Measurements from ENCODE around the gene BICRAL. TPM values are rescaled to one million over a fixed set of nuclear protein-coding genes. Genes with fewer than 3 reads are reported as not detected.
A peak's percentile ranks its signal among the peaks of the same experiment; 100 is the strongest.

BICRAL gene
- total and polyA plus RNA-seq, 9 of the 15 experiments (the other 6 are each of a cell fraction or from before 2014, with no cell fraction given): 1.2 to 11.9 (median 5.6) TPM

DNA sequence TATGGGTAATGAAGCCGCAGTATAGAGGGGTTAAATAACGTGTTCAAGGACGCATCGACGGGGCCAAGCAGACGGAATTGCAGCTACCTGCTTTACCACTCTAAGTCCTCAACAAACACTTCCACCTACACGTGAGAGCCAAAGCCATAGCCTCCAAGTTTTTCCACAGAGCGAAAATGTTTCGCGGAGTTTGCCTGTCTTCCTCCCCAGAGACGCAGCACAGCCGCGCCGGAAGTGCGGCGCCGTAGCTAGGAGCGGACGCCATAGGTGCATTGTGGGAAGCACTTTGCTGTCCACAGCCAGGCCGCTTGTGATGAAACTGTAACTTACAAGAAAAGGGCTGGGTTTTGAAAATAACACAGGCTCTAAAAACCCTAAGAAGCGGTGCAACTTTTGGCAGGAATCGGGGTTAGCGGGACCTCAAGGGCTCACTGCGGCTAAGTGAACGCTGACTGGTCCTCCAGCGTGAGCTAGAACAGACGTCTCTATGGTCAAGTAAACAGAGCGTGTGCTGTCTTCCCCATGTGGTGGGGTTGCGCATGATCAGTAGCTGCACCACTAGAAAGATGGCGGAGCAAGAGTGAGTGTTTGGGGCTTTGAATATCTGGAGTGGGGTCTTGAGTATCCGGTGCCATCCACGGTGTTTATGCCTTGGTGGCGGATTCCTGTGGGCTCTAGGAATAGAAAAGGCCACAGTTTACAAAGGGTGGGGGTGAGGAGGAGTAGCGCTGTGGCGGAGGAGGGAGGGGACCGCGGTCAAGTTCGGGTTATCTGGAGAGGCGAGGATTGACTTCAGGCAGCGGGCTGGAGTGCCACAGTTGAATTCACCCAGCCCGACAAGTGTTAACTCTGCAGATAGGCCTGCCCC lies 97.8 kb downstream of the BICRAL start, which contains the start of gene RPL7L1 (continued):
- TF ChIP-seq ASH1L (IDR thresholded peaks at IDR 0.05; ENCODE audit: borderline replicate concordance, low read depth, partially characterized antibody) (no peak), MYC (IDR thresholded peaks at IDR 0.05; ENCODE audit: low read depth, low read length) (peak; percentile 99), MYC (CRISPR knock-in tag; IDR thresholded peaks at IDR 0.05; ENCODE audit: borderline replicate concordance, low read depth) (peak; percentile 97), RBM17 (IDR thresholded peaks at IDR 0.05; ENCODE audit: borderline replicate concordance, low read depth, low read length) (no peak), SNRNP70 (optimal IDR thresholded peaks at IDR 0.05; ENCODE audit: low read depth, low read length) (peak; percentile 47), TBP (optimal IDR thresholded peaks at IDR 0.05; ENCODE audit: low read depth, low read length) (peak; percentile 97), ERF (CRISPR knock-in tag; IDR thresholded peaks at IDR 0.05) (peak; percentile 85), CBFA2T2 (conservative IDR thresholded peaks at IDR 0.05) (no peak), MEF2D (tag; conservative IDR thresholded peaks at IDR 0.05; ENCODE audit: low read depth) (no peak; the same call in 1 of the 2 replicates), PBX2 (CRISPR knock-in tag; IDR thresholded peaks at IDR 0.05; ENCODE audit: low read depth) (no peak), PBX2 (tag; conservative IDR thresholded peaks at IDR 0.05; ENCODE audit: low read depth) (0 out of 2 replicates have a peak, but pooled peaks have one; percentile 6), KLF1 (tag; IDR thresholded peaks at IDR 0.05) (peak; percentile 85; the same call in 1 of the 2 replicates), JUN (IDR thresholded peaks at IDR 0.05; ENCODE audit: borderline replicate concordance, low read depth, low read length) (0 out of 2 replicates have a peak, but pooled peaks have one; percentile 57), JUN (CRISPR knock-in tag; IDR thresholded peaks at IDR 0.05; ENCODE audit: borderline replicate concordance) (no peak), SMC3 (conservative IDR thresholded peaks at IDR 0.05; ENCODE audit: insufficient read depth, low read depth, low read length) (no peak), PTBP1 (IDR thresholded peaks at IDR 0.05; ENCODE audit: low read depth, low read length) (no peak), SREBF1 (IDR thresholded peaks at IDR 0.05; ENCODE audit: borderline replicate concordance, low read depth, low read length) (no peak), DACH1 (IDR thresholded peaks at IDR 0.05; ENCODE audit: partially characterized antibody) (no peak), HNRNPLL (IDR thresholded peaks at IDR 0.05; ENCODE audit: low read depth, low read length, poor library complexity, severe bottlenecking) (peak; percentile 75), NUFIP1 (IDR thresholded peaks at IDR 0.05; ENCODE audit: partially characterized antibody) (peak; percentile 69), PHB (CRISPR knock-in tag; IDR thresholded peaks at IDR 0.05) (peak; percentile 75; the same call in 1 of the 2 replicates), ATF4 (CRISPR knock-in tag; IDR thresholded peaks at IDR 0.05) (0 out of 2 replicates have a peak, but pooled peaks have one; percentile 52)
- TF ChIP-seq, protein P1, sequence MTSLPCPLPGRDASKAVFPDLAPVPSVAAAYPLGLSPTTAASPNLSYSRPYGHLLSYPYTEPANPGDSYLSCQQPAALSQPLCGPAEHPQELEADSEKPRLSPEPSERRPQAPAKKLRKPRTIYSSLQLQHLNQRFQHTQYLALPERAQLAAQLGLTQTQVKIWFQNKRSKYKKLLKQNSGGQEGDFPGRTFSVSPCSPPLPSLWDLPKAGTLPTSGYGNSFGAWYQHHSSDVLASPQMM (CRISPR knock-in tag; IDR thresholded peaks at IDR 0.05): no peak
- TF ChIP-seq, protein P2, sequence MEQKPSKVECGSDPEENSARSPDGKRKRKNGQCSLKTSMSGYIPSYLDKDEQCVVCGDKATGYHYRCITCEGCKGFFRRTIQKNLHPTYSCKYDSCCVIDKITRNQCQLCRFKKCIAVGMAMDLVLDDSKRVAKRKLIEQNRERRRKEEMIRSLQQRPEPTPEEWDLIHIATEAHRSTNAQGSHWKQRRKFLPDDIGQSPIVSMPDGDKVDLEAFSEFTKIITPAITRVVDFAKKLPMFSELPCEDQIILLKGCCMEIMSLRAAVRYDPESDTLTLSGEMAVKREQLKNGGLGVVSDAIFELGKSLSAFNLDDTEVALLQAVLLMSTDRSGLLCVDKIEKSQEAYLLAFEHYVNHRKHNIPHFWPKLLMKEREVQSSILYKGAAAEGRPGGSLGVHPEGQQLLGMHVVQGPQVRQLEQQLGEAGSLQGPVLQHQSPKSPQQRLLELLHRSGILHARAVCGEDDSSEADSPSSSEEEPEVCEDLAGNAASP (IDR thresholded peaks at IDR 0.05): no peak

Measured in K562 (cell line).